ENCODE results near the gene TDRD9.
A peak's percentile ranks its signal among the peaks of the same experiment; 100 is the strongest.

TDRD9 gene

GRCh38 chr14:103908580-103908979 lies 19.7 kb upstream of the TDRD9 start:
- no peak for TF ChIP-seq CTCF (IDR thresholded peaks at IDR 0.05)

- no peak for TF ChIP-seq CTCF (IDR thresholded peaks at IDR 0.05)
Measured at GRCh38 chr14:103909531-103910261, 18.6 kb upstream of the TDRD9 start.

GRCh38 chr14:103910262-103910935 lies 17.9 kb upstream of the TDRD9 start:
- peak; percentile 91 for TF ChIP-seq CTCF (IDR thresholded peaks at IDR 0.05)

GRCh38 chr14:103910984-103911383 lies 17.3 kb upstream of the TDRD9 start:
- TF ChIP-seq CTCF (IDR thresholded peaks at IDR 0.05), result no peak

- TF ChIP-seq CTCF (IDR thresholded peaks at IDR 0.05), result no peak
Measured at GRCh38 chr14:103915616-103916015, 12.6 kb upstream of the TDRD9 start.

- no peak for TF ChIP-seq CTCF (IDR thresholded peaks at IDR 0.05)
Measured at GRCh38 chr14:103916636-103917262, 11.5 kb upstream of the TDRD9 start.

- peak; percentile 96 for TF ChIP-seq CTCF (IDR thresholded peaks at IDR 0.05)
Measured at GRCh38 chr14:103920981-103921854, 7.0 kb upstream of the TDRD9 start.

Measured in LNCAP (cell line).